ENCODE results near the gene GABARAP. TPM values are rescaled to one million over a fixed set of nuclear protein-coding genes. Genes with fewer than 3 reads are reported as not detected.

Gene GABARAP
- total and polyA plus RNA-seq, 2 of the 4 experiments (the other 2 are of a cell fraction), result 77.8 to 780 TPM

- Histone ChIP-seq H2AK5ac (ENCODE audit: low read depth, low read length) (no peak overlapping the region), H4K20me1 (ENCODE audit: insufficient read depth, low read length) (no peaks in the 10 kb centered on the region), H3K4me3 (ENCODE audit: insufficient read depth, low read depth, low read length) (no peak overlapping the region), H3K4me2 (ENCODE audit: low read depth, low read length) (no peak overlapping the region), H3K36me3 (ENCODE audit: control insufficient read depth, insufficient read depth, low read length) (peaks cover 29% of the 10 kb centered on the region), H2BK20ac (ENCODE audit: low read depth, low read length) (no peak overlapping the region), H2BK15ac (ENCODE audit: low read depth, low read length) (no peak overlapping the region), H3K18ac (ENCODE audit: low read depth, low read length) (no peak overlapping the region), H3K23ac (ENCODE audit: low read depth, low read length) (no peak overlapping the region), H3K56ac (ENCODE audit: extremely low read depth, insufficient read depth, low read length) (no peak overlapping the region), H3K4ac (ENCODE audit: low read depth, low read length) (no peak overlapping the region), H3K9me3 (ENCODE audit: control insufficient read depth, insufficient read depth, low read length) (no peaks in the 10 kb centered on the region), H2BK5ac (ENCODE audit: low read depth, low read length, poor library complexity, severe bottlenecking) (no peak overlapping the region), H3K9me1 (ENCODE audit: insufficient read depth, low read length) (peaks cover 10% of the 10 kb centered on the region), H4K91ac (ENCODE audit: insufficient read depth, low read depth, low read length) (no peak overlapping the region), H2AK9ac (replicated peaks; ENCODE audit: low read depth, low read length, poor library complexity) (no peak overlapping the region), H4K5ac (ENCODE audit: low read depth, low read length) (no peak overlapping the region), H3K27me3 (ENCODE audit: control insufficient read depth, insufficient read depth, low read length) (peaks cover 13% of the 10 kb centered on the region; the same call in 1 of the 2 replicates), H3K4me1 (ENCODE audit: control insufficient read depth, insufficient read depth, low read length) (peaks cover 8% of the 10 kb centered on the region), H3K79me1 (ENCODE audit: low read depth in 1 of 2, low read length in 2 of 2) (peaks cover under 1 to 7% of the 10 kb centered on the region in 2 experiments; a peak in 2 of 4 replicates), H3K27ac (ENCODE audit: insufficient read depth, low read length) (no peak overlapping the region), H3K9ac (ENCODE audit: low read depth, low read length) (no peak overlapping the region), H2AFZ (replicated peaks; ENCODE audit: low read length, poor library complexity) (no peak overlapping the region), H4K8ac (ENCODE audit: low read depth in 2 of 2, low read length in 2 of 2) (no peak overlapping the region), H3K14ac (replicated peaks; ENCODE audit: low read depth, low read length) (no peak overlapping the region), H2BK120ac (ENCODE audit: low read depth, low read length) (no peak overlapping the region)
- WGBS, 2 experiments (ENCODE audit: extremely low coverage in 2 of 2, insufficient read length in 1 of 2), result no CpG with 5 or more reads among the region's 6 CpGs
- intact Hi-C loops (cut with micrococcal nuclease) (no loop called here), dilution Hi-C loops (cut with HindIII; ENCODE audit: low sequenced_read_pairs, unreplicated experiment) (no loop called here), in situ Hi-C loops (cut with MboI; ENCODE audit: low sequenced_read_pairs) (no loop called here)
- DNase-seq, result no peak
- ChIA-PET CTCF (no interaction called here), POLR2A (ENCODE audit: unreplicated experiment) (no interaction called here)
- ATAC-seq (ENCODE audit: low read depth), result no peak
- no peak for TF ChIP-seq CEBPB (IDR thresholded peaks at IDR 0.05; ENCODE audit: low read depth, low read length)
- TF ChIP-seq SMC3 (IDR thresholded peaks at IDR 0.05; ENCODE audit: low read depth, low read length), result no peak
- BruUV-seq (replicated peaks), result no TSS peak
Measured at GRCh38 chr17:7259555-7259889, 17.3 kb upstream of the GABARAP start.

All from IMR-90 (cell line).